ENCODE measurements around the gene FBXO24.

GRCh38 chr7:100577103-100577502, 9.0 kb upstream of the FBXO24 start:
- TF ChIP-seq EZH2 (IDR thresholded peaks at IDR 0.05; ENCODE audit: low read length) = no peak
- TF ChIP-seq, protein P1, sequence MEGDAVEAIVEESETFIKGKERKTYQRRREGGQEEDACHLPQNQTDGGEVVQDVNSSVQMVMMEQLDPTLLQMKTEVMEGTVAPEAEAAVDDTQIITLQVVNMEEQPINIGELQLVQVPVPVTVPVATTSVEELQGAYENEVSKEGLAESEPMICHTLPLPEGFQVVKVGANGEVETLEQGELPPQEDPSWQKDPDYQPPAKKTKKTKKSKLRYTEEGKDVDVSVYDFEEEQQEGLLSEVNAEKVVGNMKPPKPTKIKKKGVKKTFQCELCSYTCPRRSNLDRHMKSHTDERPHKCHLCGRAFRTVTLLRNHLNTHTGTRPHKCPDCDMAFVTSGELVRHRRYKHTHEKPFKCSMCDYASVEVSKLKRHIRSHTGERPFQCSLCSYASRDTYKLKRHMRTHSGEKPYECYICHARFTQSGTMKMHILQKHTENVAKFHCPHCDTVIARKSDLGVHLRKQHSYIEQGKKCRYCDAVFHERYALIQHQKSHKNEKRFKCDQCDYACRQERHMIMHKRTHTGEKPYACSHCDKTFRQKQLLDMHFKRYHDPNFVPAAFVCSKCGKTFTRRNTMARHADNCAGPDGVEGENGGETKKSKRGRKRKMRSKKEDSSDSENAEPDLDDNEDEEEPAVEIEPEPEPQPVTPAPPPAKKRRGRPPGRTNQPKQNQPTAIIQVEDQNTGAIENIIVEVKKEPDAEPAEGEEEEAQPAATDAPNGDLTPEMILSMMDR (optimal IDR thresholded peaks at IDR 0.05 in 1 of 3, IDR thresholded peaks at IDR 0.05 in 1 of 3, conservative IDR thresholded peaks at IDR 0.05 in 1 of 3; ENCODE audit: extremely low read depth in 1 of 3, insufficient read depth in 2 of 3, low read length in 3 of 3) = no peak
